Activated B cell treated with CpG ODN at 0.5 μM for 24 hours (primary cell): Measurements from ENCODE around the gene FSTL4. TPM values are rescaled to one million over a fixed set of nuclear protein-coding genes. Genes with fewer than 3 reads are reported as not detected.
A peak's percentile ranks its signal among the peaks of the same experiment; 100 is the strongest.

Experiments
- ATAC-seq: fragments of 200-7000 bp; cut with Tn5 transposase; one replicate; pipeline ENCODE4 v1.10.0; 2021; ENCODE audit warnings: low read depth, mild to moderate bottlenecking, moderate library complexity
- CTCF ChIA-PET: fragments of 350-600 bp; sonication (Branson Sonifier 250); formaldehyde crosslinking; loops from one replicate; lab custom pipeline; 2021; ENCODE audit warnings: antibody characterized with exemption; lab: Charles Lee
- POLR2A ChIA-PET: fragments of 350-600 bp; sonication (Branson Sonifier 250); formaldehyde crosslinking; loops from one replicate; lab custom pipeline; 2021; ENCODE audit warnings: antibody characterized with exemption; lab: Charles Lee
- DNase-seq: peaks from one replicate; pipeline ENCODE4 v3.0.0; 2022
- H3K27ac Mint-ChIP-seq: one replicate; pipeline ENCODE4 v1.8.0; 2020; ENCODE audit warnings: mixed read lengths
- H3K27me3 Mint-ChIP-seq: one replicate; pipeline ENCODE4 v1.8.0; 2021; ENCODE audit warnings: mixed read lengths
- H3K36me3 Mint-ChIP-seq: one replicate; pipeline ENCODE4 v1.8.0; 2021; ENCODE audit warnings: low read depth, mixed read lengths
- H3K4me1 Mint-ChIP-seq: one replicate; pipeline ENCODE4 v1.8.0; 2021; ENCODE audit warnings: mixed read lengths
- H3K4me3 Mint-ChIP-seq: one replicate; pipeline ENCODE4 v1.8.0; 2020; ENCODE audit warnings: mild to moderate bottlenecking, mixed read lengths
- H3K9me3 Mint-ChIP-seq: one replicate; pipeline ENCODE4 v1.8.0; 2020; ENCODE audit warnings: mixed read lengths
- CTCF ChIP-seq: fragments of 200-600 bp; IDR thresholded peaks from one replicate; pipeline ENCODE4 v1.8.0; 2022; ENCODE audit warnings: antibody characterized with exemption, mild to moderate bottlenecking
- intact Hi-C: fragments of 100-400 bp; cut with micrococcal nuclease; formaldehyde crosslinking; loops from one replicate; pipeline ENCODE4 v1.15.1; 2024
- total RNA-seq: library from RNA; stranded (reverse); gene quantifications from 2 replicates; pipeline ENCODE4 v1.2.3, GENCODE V29; 2022

Gene FSTL4
- 1.5 and 1.7 TPM in 2 replicates for total RNA-seq

DNA sequence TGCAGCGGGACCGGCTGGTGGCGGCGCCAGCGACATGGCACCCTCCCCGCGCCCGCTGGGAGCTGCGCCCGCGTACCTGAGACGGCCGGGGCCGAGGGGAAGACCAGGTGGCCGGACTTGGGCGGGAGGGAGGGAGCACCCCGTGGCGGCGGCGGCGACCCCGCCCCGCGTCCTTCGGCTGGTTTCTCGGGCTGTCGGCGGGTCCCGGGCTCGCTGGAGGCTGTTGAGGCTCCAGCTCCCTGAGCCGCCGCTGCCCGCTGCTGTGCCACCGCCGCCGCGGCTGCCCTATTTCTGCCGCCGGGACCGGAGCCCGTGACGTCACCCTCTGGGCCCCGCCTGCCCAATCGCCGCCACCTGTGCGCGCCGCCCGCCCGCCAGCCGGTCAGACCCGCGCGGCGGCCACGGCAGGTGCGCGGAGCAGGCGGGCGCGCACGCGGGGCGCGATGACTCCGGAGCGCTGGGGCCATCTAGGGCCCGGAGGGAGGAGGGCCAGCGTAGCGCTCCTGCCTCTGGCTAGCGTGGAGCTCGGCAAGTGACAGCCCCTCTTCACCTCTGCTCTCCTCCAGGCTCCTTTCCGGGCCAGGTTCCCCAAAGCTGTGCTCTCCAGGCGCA is at the start of gene FSTL4:
FSTL4 (minus strand) TSS at position 293 of the 612 bp plus-strand sequence.
- CTCF ChIA-PET = interaction anchor here (1.1 kb wide), 1 partner anchor 257 kb away, joined by 3 read pairs; no protein-coding TSS in a partner anchor
- DNase-seq (peak; percentile 41), ATAC-seq (peak; percentile 64)
- TF ChIP-seq CTCF = no peak
- intact Hi-C loops = loop anchor here (10.0 kb wide), 1 partner anchor 252 kb away; no protein-coding TSS in a partner anchor
- POLR2A ChIA-PET = interaction anchor here (1.0 kb wide), 1 partner anchor 130 kb away, joined by 3 read pairs; no protein-coding TSS in a partner anchor
- Mint-ChIP-seq H3K27me3 (peaks cover 48% of the 10 kb centered on the region), H3K4me1 (peaks cover 17% of the 10 kb centered on the region), H3K9me3 (no peaks in the 10 kb centered on the region), H3K4me3 (peak within 1 kb of the TSS; percentile 77), H3K36me3 (no peaks in the 10 kb centered on the region), H3K27ac (no peak within 1 kb of the TSS)

DNA sequence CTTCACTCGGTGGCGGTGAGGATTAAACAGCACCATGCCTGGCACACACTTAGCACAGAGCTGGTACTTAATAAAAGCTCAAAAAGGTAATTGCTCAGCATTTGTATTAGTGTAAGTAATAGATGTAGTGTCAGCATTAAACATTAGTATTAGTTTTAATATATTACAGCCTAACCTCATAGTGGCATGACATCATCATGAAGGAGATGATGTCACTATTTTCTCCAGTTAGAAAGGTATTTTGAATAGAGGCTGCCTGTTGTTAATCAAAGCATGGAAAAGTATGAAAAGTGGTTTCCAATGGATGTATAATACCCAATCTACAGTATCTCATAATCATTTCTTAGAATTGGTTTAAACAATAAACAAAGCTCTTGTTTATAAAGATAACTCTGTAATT is 49.0 kb upstream of the FSTL4 start:
- POLR2A ChIA-PET = no interaction called here
- H3K4me1 Mint-ChIP-seq = peaks cover 11% of the 10 kb centered on the region
- CTCF ChIA-PET = no interaction called here
- H3K9me3 Mint-ChIP-seq = no peaks in the 10 kb centered on the region
- H3K27me3 Mint-ChIP-seq = no peaks in the 10 kb centered on the region
- ATAC-seq (no peak), DNase-seq (no peak)
- H3K4me3 Mint-ChIP-seq = no peak overlapping the region
- H3K27ac Mint-ChIP-seq = no peak overlapping the region
- no peak for TF ChIP-seq CTCF
- no peaks in the 10 kb centered on the region for H3K36me3 Mint-ChIP-seq
- intact Hi-C loops = no loop called here

GRCh38 chr5:133658327-133658726 is 46.0 kb upstream of the FSTL4 start:
- H3K9me3 Mint-ChIP-seq = no peaks in the 10 kb centered on the region
- intact Hi-C loops = no loop called here
- TF ChIP-seq CTCF = no peak
- H3K27ac Mint-ChIP-seq = no peak overlapping the region
- peaks cover 3% of the 10 kb centered on the region for H3K27me3 Mint-ChIP-seq
- DNase-seq (no peak), ATAC-seq (no peak)
- no peaks in the 10 kb centered on the region for H3K36me3 Mint-ChIP-seq
- ChIA-PET CTCF (no interaction called here), POLR2A (no interaction called here)
- H3K4me3 Mint-ChIP-seq = no peak overlapping the region
- H3K4me1 Mint-ChIP-seq = peaks cover 11% of the 10 kb centered on the region

DNA sequence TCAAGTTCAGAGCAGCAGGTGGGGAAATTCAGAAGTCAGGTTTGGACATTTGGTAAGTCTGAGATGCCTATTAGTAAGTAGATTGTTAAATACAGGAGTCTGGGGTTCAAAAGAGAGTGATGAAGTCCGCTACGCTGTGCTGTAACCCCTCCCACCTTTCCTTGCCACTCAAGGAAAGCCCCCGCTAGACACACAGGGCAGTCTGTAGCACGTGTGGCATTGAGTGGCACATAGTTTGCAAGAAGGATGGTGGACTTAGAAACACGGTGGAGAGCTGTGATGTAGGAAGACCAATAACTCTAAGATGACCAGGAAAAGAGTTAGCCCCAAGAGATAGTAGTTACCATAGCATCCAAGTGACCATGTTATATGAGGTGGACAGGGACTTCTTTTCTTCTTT is 44.7 kb upstream of the FSTL4 start:
- no peak for TF ChIP-seq CTCF
- Mint-ChIP-seq H3K4me1 (peaks cover 11% of the 10 kb centered on the region), H3K36me3 (no peaks in the 10 kb centered on the region), H3K9me3 (no peaks in the 10 kb centered on the region), H3K4me3 (no peak overlapping the region), H3K27ac (no peak overlapping the region), H3K27me3 (peaks cover 4% of the 10 kb centered on the region)
- DNase-seq (no peak), ATAC-seq (no peak)
- ChIA-PET POLR2A (no interaction called here), CTCF (no interaction called here)
- intact Hi-C loops = no loop called here

DNA sequence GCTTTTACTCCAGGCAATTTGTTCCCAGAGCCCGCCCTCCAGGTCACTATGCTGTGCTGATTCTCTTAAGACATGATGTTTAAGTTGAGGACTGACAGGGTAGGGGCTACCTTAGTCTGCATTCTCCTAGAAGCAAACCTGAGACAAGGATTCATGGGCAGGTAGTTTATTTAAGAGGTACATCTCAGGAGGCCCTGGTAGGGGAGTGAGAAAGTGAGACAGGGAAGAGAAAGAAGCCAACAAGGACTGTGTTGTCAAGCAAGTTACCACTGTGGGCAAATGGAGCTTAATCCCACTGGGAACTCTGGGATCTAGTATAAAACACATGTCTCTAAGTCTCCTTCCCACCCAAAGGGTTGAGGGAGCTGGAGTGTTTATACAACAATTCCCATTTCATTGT is 43.6 kb upstream of the FSTL4 start:
- ATAC-seq (no peak), DNase-seq (no peak)
- peaks cover 11% of the 10 kb centered on the region for H3K4me1 Mint-ChIP-seq
- no peak overlapping the region for H3K4me3 Mint-ChIP-seq
- CTCF ChIA-PET = no interaction called here
- POLR2A ChIA-PET = interaction anchor here (0.5 kb wide), 1 partner anchor 144 kb away, joined by 4 read pairs; no protein-coding TSS in a partner anchor
- H3K9me3 Mint-ChIP-seq = peaks cover 5% of the 10 kb centered on the region
- TF ChIP-seq CTCF = no peak
- no peaks in the 10 kb centered on the region for H3K36me3 Mint-ChIP-seq
- intact Hi-C loops = no loop called here
- H3K27me3 Mint-ChIP-seq = peaks cover 4% of the 10 kb centered on the region
- no peak overlapping the region for H3K27ac Mint-ChIP-seq
